HG02763 (cell line): Measurements from ENCODE around the gene DST.

Experiments used
- ATAC-seq: cut with Tn5 transposase; IDR thresholded peaks from one replicate; pipeline ENCODE4 v1.9.1; 2021; ENCODE audit warnings: mild to moderate bottlenecking, moderate library complexity; ENCODE audit not compliant: unreplicated experiment

Gene DST

DNA sequence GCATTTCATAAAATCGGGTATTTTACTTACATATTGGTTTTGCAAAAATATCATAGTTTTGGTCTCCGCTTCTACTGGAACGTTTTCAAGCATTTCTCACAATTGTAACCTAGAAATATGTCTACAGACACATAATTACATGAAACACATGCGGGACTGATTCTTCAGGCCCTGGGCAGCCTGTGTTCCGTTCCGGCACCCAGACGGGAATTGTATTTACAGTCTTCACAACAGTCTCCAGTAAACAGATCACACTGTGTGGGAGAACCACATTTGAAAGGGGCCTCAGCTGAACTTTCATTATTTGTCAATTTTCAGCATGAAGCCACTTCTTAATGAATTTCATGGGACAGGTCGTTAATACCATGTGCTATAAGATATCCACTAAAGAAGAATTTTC is 196.9 kb downstream of the DST start:
- no peak for ATAC-seq

DNA sequence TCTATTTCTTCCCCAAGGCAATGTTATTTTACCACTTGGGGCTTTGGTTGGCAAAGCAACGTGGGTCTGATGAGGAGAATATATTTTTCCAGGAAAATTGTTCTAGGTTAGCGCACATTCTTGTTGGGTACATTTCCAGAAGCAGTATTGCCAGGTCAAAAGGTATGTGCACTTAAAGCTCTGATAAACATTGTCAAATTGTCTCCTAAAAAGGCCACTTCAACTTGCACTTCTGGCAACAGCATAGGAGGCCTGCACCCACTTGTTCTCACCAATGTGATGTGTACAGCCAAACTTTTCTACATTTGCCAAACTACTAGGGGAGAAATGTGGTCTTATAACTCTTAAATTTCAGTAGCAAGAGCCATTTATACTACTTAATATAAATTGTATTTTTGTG is 197.8 kb downstream of the DST start:
- ATAC-seq: no peak

- no peak for ATAC-seq
Observed at GRCh38 chr6:56440551-56440981, 202.1 kb downstream of the DST start.

GRCh38 chr6:56437171-56437900 is 205.4 kb downstream of the DST start:
- no peak for ATAC-seq

- no peak for ATAC-seq
Observed at GRCh38 chr6:56435754-56436153, 206.9 kb downstream of the DST start.

- no peak for ATAC-seq
Observed at GRCh38 chr6:56435326-56435725, 207.4 kb downstream of the DST start.

- ATAC-seq: no peak
Observed at GRCh38 chr6:56434606-56435005, 208.1 kb downstream of the DST start.

- no peak for ATAC-seq
Observed at GRCh38 chr6:56433119-56433518, 209.6 kb downstream of the DST start.

DNA sequence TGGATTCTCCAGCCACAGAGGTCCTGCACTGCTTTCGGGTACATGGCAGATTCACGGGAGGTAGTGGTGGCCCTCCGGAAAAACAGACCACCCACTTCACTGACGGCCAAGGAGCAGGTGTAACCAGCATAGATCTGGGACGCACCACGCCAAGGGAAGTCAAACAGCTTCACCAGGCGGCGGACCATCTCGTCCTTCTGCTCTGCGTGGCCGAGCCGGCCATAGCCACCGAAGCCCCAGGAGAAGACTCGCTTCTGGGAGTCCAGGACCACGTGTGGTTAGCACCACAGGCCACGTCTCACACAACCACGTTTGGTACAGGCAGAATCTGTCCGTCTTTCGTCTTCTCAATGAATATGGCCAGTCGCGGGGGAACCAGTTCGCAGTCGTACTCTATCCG is 210.5 kb downstream of the DST start:
- ATAC-seq: no peak

DNA sequence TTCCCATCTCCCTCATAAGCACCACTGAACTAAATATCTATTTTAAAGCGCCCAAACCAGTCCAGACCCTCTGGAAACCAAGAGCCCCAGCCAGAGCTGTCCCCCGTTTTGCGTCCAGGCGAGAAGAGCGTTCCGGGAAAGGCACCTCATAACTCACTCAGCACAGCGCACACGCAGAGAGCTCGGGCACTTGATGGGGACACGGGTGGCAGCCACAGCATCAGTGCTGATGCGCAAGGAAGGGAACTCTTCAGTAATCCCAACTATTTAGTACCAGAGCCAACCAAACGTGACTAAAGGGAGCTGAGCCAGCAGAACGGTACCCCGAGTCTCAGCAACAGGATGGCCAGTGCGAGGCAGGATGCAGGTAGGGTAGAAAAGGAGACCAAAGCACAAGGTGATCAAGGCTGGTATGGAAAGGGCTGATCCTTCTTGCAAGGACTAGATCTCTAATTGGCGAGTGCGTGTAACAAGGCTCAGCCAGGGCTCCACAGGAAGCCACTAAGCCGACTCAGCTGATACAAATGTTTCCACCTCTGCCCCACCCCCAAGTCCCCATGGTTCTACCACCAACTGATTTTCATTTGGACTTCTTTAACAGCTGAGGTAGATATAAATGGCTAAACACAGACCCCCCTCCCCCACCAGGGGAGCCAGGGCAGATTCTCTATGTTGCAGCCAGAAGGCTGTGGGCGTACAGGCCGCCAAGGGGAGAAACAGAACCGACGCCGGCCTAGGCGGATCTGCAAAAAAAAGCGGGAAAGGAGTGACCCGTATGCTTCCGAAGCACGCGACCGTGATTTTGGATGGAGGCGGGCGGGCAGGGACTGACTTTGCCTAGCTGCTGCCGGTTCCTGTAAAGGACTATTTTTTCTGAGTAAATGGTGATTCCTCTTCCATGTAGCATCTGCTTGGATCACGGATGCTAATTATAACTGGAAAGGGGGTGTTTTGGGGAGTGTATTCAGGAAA is 211.8 kb downstream of the DST start:
- ATAC-seq: no peak

DNA sequence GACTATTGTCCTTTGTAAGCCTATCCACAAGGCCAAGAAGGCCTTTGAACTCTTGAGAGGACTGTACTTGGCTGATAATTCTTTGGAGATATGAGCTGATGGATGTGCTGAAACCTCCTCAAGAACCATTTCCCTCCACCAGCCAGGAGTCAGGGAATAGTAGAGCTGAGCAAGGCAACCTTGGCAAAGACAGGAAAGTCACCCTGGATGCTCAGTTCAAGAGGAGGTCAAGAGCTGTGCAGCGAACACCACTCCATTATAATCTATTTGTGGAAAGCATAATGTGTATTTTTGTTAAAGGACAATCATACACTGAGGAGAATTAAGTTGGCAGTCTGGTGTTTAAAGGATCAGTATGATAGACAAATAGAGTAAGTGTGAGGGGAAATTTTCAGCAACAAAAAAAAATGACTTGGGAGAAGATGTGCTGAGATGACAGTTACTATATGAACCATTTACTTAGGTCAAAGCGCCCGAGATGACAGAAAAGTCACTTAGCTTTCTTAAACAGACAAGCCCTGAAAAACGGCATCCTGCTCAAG is 218.1 kb downstream of the DST start:
- ATAC-seq: no peak

DNA sequence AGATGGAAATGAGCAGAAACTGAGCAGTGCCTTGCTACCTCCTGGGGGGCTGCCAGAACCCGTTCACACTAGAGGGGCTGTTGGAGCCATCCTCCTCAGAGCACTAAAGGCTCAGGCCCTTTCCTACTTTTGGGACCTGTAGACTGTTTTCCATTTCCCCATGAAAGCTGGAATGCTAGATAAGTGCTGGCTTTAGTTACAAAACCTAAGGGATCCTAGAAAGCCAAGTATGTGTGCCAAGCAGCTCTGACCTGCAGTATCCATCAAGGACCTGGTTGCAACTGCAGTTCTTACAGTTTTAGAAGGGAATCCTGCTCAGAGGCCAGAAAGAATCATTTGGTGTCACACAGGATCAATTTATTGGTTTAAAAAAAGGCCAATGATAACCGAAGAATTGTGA is 218.6 kb downstream of the DST start:
- no peak for ATAC-seq

- ATAC-seq: no peak
Observed at GRCh38 chr6:56420296-56420695, 222.4 kb downstream of the DST start.

- ATAC-seq: no peak
Observed at GRCh38 chr6:56419191-56419590, 223.5 kb downstream of the DST start.

DNA sequence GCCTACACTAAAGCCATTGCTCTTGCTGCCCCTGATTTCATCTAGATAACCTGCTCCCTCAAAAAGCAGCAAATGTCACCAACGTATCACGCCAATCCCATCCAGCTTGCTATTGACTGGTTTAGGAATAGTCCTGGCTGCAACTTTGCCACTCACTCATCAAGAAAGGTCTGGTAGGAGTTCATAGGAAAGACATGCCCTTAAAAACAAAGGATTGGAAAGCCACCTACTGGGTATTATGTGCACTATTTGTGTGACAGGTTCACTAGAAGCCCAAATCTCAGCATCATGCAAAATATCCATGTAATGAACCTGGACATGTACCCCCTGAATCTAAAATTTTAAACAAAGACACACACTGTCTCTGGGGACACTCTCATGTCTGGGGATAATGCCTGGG is 224.9 kb downstream of the DST start:
- no peak for ATAC-seq

- ATAC-seq: no peak
Observed at GRCh38 chr6:56416247-56416646, 226.4 kb downstream of the DST start.

DNA sequence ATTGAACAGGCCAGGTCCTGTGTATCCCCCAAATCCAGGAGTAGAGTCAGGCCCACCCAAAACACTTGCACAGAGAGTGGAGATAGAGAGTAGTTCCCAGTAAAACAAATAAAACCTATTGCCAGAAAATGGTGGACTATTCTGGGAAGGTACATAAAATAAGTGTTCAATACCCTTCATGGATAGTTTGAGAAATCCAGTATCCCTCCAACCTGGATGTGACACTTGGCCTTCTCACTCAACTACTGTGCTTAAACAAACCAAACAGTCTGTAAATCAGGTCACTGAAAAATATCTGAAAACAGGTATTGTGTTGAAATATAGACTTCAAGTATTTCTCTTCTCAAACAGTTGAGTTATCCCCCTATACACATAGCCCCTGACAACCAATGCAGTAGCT is 233.7 kb downstream of the DST start:
- ATAC-seq: no peak
